GM12801 (cell line): ENCODE measurements around the gene ITGA3.

Experiments used
- TF ChIP-seq, protein P1 (sequence below): IDR thresholded peaks from one replicate; pipeline ENCODE4 v1.5.1; 2011; ENCODE audit warnings: control low read depth; ENCODE audit not compliant: insufficient read length; ENCODE audit errors: extremely low read depth

The ITGA3 gene

DNA sequence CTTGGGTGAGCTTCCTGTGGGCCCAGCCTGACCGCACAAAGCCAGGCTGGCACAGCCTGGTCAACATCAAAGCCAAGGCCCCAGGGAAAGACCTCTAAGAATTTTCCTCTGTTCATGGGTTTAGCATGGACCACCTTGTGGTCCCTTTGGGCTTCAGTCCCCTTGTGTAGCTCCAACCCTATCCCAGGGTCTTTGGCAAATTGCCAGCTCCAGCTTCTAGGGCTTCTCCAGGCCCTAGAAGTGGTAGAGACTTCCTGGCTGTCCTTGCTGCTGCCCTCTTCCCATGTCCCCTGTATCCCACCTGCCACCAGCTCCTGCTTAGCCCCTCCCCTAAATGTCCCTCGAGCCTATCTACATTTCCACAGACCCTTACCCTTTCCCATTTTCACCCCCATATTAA, 9.7 kb upstream of the ITGA3 start:
- TF ChIP-seq, protein P1, sequence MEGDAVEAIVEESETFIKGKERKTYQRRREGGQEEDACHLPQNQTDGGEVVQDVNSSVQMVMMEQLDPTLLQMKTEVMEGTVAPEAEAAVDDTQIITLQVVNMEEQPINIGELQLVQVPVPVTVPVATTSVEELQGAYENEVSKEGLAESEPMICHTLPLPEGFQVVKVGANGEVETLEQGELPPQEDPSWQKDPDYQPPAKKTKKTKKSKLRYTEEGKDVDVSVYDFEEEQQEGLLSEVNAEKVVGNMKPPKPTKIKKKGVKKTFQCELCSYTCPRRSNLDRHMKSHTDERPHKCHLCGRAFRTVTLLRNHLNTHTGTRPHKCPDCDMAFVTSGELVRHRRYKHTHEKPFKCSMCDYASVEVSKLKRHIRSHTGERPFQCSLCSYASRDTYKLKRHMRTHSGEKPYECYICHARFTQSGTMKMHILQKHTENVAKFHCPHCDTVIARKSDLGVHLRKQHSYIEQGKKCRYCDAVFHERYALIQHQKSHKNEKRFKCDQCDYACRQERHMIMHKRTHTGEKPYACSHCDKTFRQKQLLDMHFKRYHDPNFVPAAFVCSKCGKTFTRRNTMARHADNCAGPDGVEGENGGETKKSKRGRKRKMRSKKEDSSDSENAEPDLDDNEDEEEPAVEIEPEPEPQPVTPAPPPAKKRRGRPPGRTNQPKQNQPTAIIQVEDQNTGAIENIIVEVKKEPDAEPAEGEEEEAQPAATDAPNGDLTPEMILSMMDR: no peak

GRCh38 chr17:50046667-50047066, 9.2 kb upstream of the ITGA3 start:
- TF ChIP-seq, protein P1: no peak

GRCh38 chr17:50047083-50047482, 8.8 kb upstream of the ITGA3 start:
- TF ChIP-seq, protein P1: no peak

DNA sequence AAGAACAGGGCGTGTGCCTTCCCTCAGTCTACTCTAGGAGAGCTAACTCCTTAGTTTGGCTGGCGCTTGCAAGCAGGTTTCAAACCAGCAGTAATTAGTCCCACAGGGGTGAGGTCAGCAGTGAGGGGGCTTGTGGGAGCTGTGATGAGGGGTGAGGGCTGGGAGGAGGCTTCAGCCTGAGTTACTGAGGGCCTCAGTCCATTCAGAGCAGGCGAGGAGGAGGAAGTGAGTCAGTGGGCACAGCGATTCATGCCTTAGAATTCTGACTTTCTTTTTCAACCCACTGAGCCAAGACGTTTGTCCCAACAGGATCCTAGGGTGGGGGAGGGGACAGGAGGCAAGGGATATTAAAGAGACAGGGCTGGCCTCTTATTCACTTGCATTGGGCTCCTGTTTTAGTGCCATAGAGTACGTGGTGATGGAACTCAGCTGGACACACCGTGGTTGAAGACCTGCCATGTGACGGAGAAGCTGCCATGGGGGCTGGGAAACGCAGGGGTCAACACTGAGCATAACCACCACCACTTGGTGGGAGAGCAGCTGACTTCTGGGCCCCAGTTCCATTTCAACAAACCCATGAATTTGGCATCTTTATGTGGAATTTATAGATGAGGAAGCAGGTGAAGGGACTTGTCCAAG, 8.3 kb upstream of the ITGA3 start:
- TF ChIP-seq, protein P1: no peak

DNA sequence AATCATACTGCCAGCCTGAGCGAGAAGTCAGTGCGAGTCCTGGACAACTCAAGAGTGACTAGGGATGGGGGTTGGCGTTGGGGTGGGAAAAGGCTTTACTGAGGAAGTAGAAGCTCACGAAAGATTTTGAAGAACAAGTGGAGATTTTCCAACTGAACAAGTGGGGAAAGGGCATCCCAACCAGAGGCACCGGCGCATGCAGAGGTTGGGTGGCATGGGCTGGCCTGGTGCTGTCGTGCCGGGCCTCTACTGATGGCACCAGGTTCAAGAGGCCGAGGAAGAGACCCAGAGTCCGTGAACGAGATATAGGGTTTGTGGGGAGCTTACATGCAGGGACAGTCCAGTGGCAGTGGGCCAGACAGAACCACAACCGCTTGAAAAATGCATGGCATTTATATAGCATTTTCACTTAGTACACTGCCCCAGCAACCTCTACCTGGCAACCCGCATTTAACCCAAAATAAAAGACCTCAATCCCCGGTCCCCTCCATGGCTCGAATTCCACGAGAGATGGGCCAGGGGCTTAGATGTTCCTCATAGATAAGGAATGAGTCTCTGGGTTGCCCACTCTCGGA, 7.7 kb upstream of the ITGA3 start:
- TF ChIP-seq, protein P1: no peak

GRCh38 chr17:50048988-50049387, 6.9 kb upstream of the ITGA3 start:
- TF ChIP-seq, protein P1: no peak

DNA sequence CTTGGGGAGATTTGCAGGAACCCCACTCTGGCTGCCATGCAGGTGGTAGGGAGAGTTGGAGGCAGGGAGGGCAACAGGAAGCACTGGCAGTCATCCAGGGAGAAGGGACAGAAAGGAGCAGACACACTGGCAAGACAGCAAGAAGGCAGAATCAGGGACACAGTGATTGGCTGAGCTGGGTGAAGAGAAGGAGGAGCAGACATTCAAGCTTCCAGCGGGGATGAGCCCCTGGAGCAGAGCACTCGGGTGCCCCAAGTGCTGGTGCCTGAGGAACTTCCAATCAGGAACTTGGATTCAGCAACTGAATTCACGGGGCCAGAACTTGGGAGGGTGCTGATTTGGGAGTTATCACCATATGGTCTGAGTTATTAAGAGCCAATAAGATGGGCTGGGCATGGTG, 6.3 kb upstream of the ITGA3 start:
- TF ChIP-seq, protein P1: no peak
